Measurements from ENCODE around the gene BAHD1. TPM values are rescaled to one million over a fixed set of nuclear protein-coding genes. Genes with fewer than 3 reads are reported as not detected.

Gene BAHD1
- polyA plus RNA-seq, 3 donors: 0.67 to 8.9 (median 0.79) TPM

DNA sequence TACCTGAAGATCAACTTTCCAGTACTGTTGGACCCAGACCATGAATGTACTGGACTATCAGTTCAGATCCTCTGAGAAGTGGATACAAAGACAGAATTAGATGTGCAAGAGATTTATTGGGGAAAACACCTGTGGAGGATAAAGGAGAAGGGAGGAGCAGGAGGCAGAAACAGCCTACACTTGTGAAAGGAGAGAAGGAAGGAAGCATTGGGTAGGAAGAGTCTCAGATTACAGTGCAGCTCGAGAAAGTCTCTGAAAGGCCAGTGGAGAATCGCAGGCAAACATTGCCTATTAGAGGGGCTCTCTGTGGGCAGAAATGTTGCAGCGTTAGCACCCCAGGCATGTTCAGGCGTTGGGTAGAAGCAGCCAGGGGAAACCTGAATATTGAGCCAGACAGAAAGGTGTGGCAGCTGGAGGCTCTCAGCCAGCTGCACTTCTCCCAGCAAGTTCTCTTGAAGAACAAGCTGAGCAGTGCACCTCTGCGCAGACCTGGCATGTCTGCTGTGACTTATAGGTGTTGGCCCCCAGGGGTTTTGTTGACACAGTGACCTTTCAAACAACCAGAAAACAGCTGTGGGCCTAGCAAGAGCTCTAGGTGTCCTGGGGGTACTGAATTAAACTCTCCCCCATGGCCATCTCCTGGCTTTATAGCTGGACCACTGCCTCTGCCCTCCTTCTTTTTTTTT, 37.0 kb downstream of the BAHD1 start:
- no peak overlapping the region for H3K27ac Mint-ChIP-seq
- no peaks in the 10 kb centered on the region for H3K27me3 ChIP-seq (ENCODE audit: control insufficient read depth in 2 of 2, insufficient read depth in 2 of 2, low read length in 2 of 2)
- intact Hi-C loops (cut with micrococcal nuclease): no loop called here
- no peaks in the 10 kb centered on the region for H3K9me3 ChIP-seq (replicated peaks in 1 of 2; ENCODE audit: control insufficient read depth in 1 of 2, insufficient read depth in 1 of 2, low read length in 2 of 2)
- no peaks in the 10 kb centered on the region for H3K79me2 ChIP-seq (ENCODE audit: insufficient read depth, low read length)
- H3K4me3 ChIP-seq (replicated peaks in 1 of 3; ENCODE audit: low read depth in 2 of 3, low read length in 3 of 3): no peak overlapping the region
- H3K36me3 ChIP-seq (replicated peaks in 1 of 2; ENCODE audit: control insufficient read depth in 1 of 2, insufficient read depth in 2 of 2, low read length in 2 of 2): no peaks in the 10 kb centered on the region
- H3K36me3 Mint-ChIP-seq: no peaks in the 10 kb centered on the region
- H3K4me2 ChIP-seq (replicated peaks; ENCODE audit: extremely low read depth, low read length, poor library complexity, severe bottlenecking): no peak overlapping the region
- H2AFZ ChIP-seq (ENCODE audit: insufficient read depth, low read depth, low read length, poor library complexity, severe bottlenecking): no peak overlapping the region
- H3K4me1 ChIP-seq (ENCODE audit: control insufficient read depth in 1 of 2, insufficient read depth in 2 of 2, low read length in 2 of 2): no peaks in the 10 kb centered on the region
- no peak overlapping the region for H3K9ac ChIP-seq (ENCODE audit: insufficient read depth, low read length, poor library complexity, severe bottlenecking)
- 92% methylated on average over 4 of the region's 5 CpGs for WGBS (ENCODE audit: insufficient coverage)
- H3K27me3 Mint-ChIP-seq (ENCODE audit: low read depth in 3 of 3): peaks cover 4 to 14% (median 10%) of the 10 kb centered on the region in 3 donors
- no peak for DNase-seq
- H4K20me1 ChIP-seq (ENCODE audit: insufficient read depth, low read length): no peaks in the 10 kb centered on the region
- TF ChIP-seq, protein P1, sequence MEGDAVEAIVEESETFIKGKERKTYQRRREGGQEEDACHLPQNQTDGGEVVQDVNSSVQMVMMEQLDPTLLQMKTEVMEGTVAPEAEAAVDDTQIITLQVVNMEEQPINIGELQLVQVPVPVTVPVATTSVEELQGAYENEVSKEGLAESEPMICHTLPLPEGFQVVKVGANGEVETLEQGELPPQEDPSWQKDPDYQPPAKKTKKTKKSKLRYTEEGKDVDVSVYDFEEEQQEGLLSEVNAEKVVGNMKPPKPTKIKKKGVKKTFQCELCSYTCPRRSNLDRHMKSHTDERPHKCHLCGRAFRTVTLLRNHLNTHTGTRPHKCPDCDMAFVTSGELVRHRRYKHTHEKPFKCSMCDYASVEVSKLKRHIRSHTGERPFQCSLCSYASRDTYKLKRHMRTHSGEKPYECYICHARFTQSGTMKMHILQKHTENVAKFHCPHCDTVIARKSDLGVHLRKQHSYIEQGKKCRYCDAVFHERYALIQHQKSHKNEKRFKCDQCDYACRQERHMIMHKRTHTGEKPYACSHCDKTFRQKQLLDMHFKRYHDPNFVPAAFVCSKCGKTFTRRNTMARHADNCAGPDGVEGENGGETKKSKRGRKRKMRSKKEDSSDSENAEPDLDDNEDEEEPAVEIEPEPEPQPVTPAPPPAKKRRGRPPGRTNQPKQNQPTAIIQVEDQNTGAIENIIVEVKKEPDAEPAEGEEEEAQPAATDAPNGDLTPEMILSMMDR (IDR thresholded peaks at IDR 0.05): no peak
- no peak overlapping the region for H3K27ac ChIP-seq (ENCODE audit: low read depth in 1 of 2, low read length in 2 of 2)
- no peak overlapping the region for H3K4me3 Mint-ChIP-seq
- H3K4me1 Mint-ChIP-seq: peaks cover 1% of the 10 kb centered on the region
- H3K9me3 Mint-ChIP-seq: peaks cover 0 to 2% (median 0%) of the 10 kb centered on the region in 7 donors

GRCh38 chr15:40479024-40479423, 38.3 kb downstream of the BAHD1 start:
- H3K79me2 ChIP-seq (ENCODE audit: insufficient read depth, low read length): no peaks in the 10 kb centered on the region
- intact Hi-C loops (cut with micrococcal nuclease): no loop called here
- no peak overlapping the region for H3K4me3 ChIP-seq (replicated peaks in 1 of 3; ENCODE audit: low read depth in 2 of 3, low read length in 3 of 3)
- no peaks in the 10 kb centered on the region for H3K27me3 ChIP-seq (ENCODE audit: control insufficient read depth in 2 of 2, insufficient read depth in 2 of 2, low read length in 2 of 2)
- H3K4me1 ChIP-seq (ENCODE audit: control insufficient read depth in 1 of 2, insufficient read depth in 2 of 2, low read length in 2 of 2): no peaks in the 10 kb centered on the region
- Mint-ChIP-seq H3K4me1 (no peaks in the 10 kb centered on the region), H3K27me3 (ENCODE audit: low read depth in 3 of 3) (peaks cover 4 to 14% (median 9%) of the 10 kb centered on the region in 3 donors), H3K27ac (no peak overlapping the region), H3K9me3 (peaks cover 0 to 2% (median 0%) of the 10 kb centered on the region in 7 donors), H3K36me3 (no peaks in the 10 kb centered on the region), H3K4me3 (no peak overlapping the region)
- H3K4me2 ChIP-seq (replicated peaks; ENCODE audit: extremely low read depth, low read length, poor library complexity, severe bottlenecking): no peak overlapping the region
- no peaks in the 10 kb centered on the region for H4K20me1 ChIP-seq (ENCODE audit: insufficient read depth, low read length)
- H3K9ac ChIP-seq (ENCODE audit: insufficient read depth, low read length, poor library complexity, severe bottlenecking): no peak overlapping the region
- no peak overlapping the region for H3K27ac ChIP-seq (ENCODE audit: low read depth in 1 of 2, low read length in 2 of 2)
- H3K36me3 ChIP-seq (replicated peaks in 1 of 2; ENCODE audit: control insufficient read depth in 1 of 2, insufficient read depth in 2 of 2, low read length in 2 of 2): no peaks in the 10 kb centered on the region
- no peak for DNase-seq
- no peaks in the 10 kb centered on the region for H3K9me3 ChIP-seq (replicated peaks in 1 of 2; ENCODE audit: control insufficient read depth in 1 of 2, insufficient read depth in 1 of 2, low read length in 2 of 2)
- TF ChIP-seq, protein P1 (IDR thresholded peaks at IDR 0.05): no peak
- no peak overlapping the region for H2AFZ ChIP-seq (ENCODE audit: insufficient read depth, low read depth, low read length, poor library complexity, severe bottlenecking)

Measured in CD14-positive monocyte (primary cell).